ENCODE results near the gene TMEM165. TPM values are rescaled to one million over a fixed set of nuclear protein-coding genes. Genes with fewer than 3 reads are reported as not detected.

Gene TMEM165
- total RNA-seq, 3 donors from 2014 or later (not counting 1 experiment from before 2014, with no cell fraction given) = 86.9 to 113 (median 102) TPM

GRCh38 chr4:55380576-55380975, 15.2 kb upstream of the TMEM165 start:
- no peaks in the 10 kb centered on the region for H3K27me3 Mint-ChIP-seq (ENCODE audit: low read depth in 2 of 2)
- DNase-seq (no peak), ATAC-seq (no peak)
- Histone ChIP-seq H3K4me1 (ENCODE audit: control insufficient read depth, insufficient read depth, low read length) (no peaks in the 10 kb centered on the region), H3K9me3 (ENCODE audit: control insufficient read depth, insufficient read depth, low read length) (no peaks in the 10 kb centered on the region), H3K36me3 (ENCODE audit: control insufficient read depth, insufficient read depth, low read length) (no peaks in the 10 kb centered on the region), H3K27me3 (ENCODE audit: control insufficient read depth, insufficient read depth, low read length) (no peaks in the 10 kb centered on the region), H3K27ac (ENCODE audit: low read length) (no peak overlapping the region), H3K4me3 (ENCODE audit: low read length) (no peak overlapping the region)
- no peak overlapping the region for H3K27ac Mint-ChIP-seq
- WGBS (ENCODE audit: insufficient coverage) = 78% methylated on average over 1 of the region's 2 CpGs
- TF ChIP-seq, protein P1, sequence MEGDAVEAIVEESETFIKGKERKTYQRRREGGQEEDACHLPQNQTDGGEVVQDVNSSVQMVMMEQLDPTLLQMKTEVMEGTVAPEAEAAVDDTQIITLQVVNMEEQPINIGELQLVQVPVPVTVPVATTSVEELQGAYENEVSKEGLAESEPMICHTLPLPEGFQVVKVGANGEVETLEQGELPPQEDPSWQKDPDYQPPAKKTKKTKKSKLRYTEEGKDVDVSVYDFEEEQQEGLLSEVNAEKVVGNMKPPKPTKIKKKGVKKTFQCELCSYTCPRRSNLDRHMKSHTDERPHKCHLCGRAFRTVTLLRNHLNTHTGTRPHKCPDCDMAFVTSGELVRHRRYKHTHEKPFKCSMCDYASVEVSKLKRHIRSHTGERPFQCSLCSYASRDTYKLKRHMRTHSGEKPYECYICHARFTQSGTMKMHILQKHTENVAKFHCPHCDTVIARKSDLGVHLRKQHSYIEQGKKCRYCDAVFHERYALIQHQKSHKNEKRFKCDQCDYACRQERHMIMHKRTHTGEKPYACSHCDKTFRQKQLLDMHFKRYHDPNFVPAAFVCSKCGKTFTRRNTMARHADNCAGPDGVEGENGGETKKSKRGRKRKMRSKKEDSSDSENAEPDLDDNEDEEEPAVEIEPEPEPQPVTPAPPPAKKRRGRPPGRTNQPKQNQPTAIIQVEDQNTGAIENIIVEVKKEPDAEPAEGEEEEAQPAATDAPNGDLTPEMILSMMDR (IDR thresholded peaks at IDR 0.05) = no peak
- intact Hi-C loops (cut with micrococcal nuclease) = no loop called here
- H3K36me3 Mint-ChIP-seq = no peaks in the 10 kb centered on the region
- no peaks in the 10 kb centered on the region for H3K9me3 Mint-ChIP-seq
- no peak overlapping the region for H3K4me3 Mint-ChIP-seq
- H3K4me1 Mint-ChIP-seq = no peaks in the 10 kb centered on the region

DNA sequence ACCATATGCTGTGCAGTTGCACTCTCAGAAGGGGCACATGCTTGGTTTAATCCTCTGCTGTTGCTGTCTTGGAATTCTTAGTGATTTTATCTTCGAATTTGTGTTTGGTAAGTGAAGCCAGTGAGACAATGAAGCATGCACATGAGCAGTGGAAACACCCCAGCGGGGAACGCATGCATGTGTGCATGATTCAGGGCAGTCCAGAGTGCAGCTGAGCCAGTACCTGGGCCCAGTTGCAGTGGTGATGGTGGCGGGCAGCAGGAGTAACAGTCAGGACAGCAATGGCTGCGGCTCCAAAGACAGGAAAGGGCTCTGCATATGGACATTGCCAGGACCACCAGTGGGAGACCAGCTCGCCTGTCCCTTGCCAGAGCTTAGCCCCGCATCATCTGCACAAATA, 14.3 kb upstream of the TMEM165 start:
- no peaks in the 10 kb centered on the region for H3K36me3 ChIP-seq (ENCODE audit: control insufficient read depth, insufficient read depth, low read length)
- no peaks in the 10 kb centered on the region for H3K27me3 Mint-ChIP-seq (ENCODE audit: low read depth in 2 of 2)
- no peaks in the 10 kb centered on the region for H3K9me3 Mint-ChIP-seq
- TF ChIP-seq, protein P1 (IDR thresholded peaks at IDR 0.05) = no peak
- no peaks in the 10 kb centered on the region for H3K36me3 Mint-ChIP-seq
- no peak overlapping the region for H3K4me3 ChIP-seq (ENCODE audit: low read length)
- no peak overlapping the region for H3K27ac ChIP-seq (ENCODE audit: low read length)
- intact Hi-C loops (cut with micrococcal nuclease) = no loop called here
- ATAC-seq (no peak), DNase-seq (no peak)
- H3K27me3 ChIP-seq (ENCODE audit: control insufficient read depth, insufficient read depth, low read length) = no peaks in the 10 kb centered on the region
- no peaks in the 10 kb centered on the region for H3K4me1 Mint-ChIP-seq
- 94% methylated on average over 7 of the region's 7 CpGs for WGBS (ENCODE audit: insufficient coverage)
- H3K4me1 ChIP-seq (ENCODE audit: control insufficient read depth, insufficient read depth, low read length) = no peaks in the 10 kb centered on the region
- H3K27ac Mint-ChIP-seq = no peak overlapping the region
- no peak overlapping the region for H3K4me3 Mint-ChIP-seq
- H3K9me3 ChIP-seq (ENCODE audit: control insufficient read depth, insufficient read depth, low read length) = no peaks in the 10 kb centered on the region

DNA sequence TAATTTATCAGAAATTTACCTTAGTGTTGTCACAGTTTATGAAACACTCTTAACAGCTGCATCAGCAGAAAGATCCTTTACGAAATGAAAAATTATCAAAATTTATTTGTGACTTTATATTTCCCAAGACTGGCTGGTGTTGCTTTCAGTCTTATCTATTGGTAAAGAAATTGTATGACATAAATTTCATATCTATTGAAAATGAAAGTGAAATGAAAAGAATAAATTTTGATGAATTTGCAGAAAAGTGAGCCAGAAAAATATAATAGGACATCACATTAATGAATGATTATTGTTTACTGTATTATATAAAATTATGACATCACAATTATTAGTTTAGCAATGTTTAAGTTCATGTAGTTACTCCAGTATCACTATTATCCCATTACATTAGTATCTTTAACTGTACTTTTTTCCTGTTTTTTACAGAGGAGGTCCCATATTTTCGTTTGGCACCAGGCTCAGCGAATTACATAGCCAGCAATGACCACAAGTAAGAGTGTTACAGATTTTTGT, 13.2 kb upstream of the TMEM165 start:
- H3K9me3 ChIP-seq (ENCODE audit: control insufficient read depth, insufficient read depth, low read length) = no peaks in the 10 kb centered on the region
- intact Hi-C loops (cut with micrococcal nuclease) = no loop called here
- no peak overlapping the region for H3K4me3 ChIP-seq (ENCODE audit: low read length)
- Mint-ChIP-seq H3K27ac (no peak overlapping the region), H3K36me3 (no peaks in the 10 kb centered on the region), H3K27me3 (ENCODE audit: low read depth in 2 of 2) (no peaks in the 10 kb centered on the region), H3K9me3 (no peaks in the 10 kb centered on the region), H3K4me3 (no peak overlapping the region), H3K4me1 (no peaks in the 10 kb centered on the region)
- TF ChIP-seq, protein P1 (IDR thresholded peaks at IDR 0.05) = no peak
- no peaks in the 10 kb centered on the region for H3K27me3 ChIP-seq (ENCODE audit: control insufficient read depth, insufficient read depth, low read length)
- ATAC-seq = no peak
- no peaks in the 10 kb centered on the region for H3K36me3 ChIP-seq (ENCODE audit: control insufficient read depth, insufficient read depth, low read length)
- no peaks in the 10 kb centered on the region for H3K4me1 ChIP-seq (ENCODE audit: control insufficient read depth, insufficient read depth, low read length)
- H3K27ac ChIP-seq (ENCODE audit: low read length) = no peak overlapping the region
- WGBS (ENCODE audit: insufficient coverage) = 100% methylated on average over 2 of the region's 3 CpGs
- DNase-seq = no peak

DNA sequence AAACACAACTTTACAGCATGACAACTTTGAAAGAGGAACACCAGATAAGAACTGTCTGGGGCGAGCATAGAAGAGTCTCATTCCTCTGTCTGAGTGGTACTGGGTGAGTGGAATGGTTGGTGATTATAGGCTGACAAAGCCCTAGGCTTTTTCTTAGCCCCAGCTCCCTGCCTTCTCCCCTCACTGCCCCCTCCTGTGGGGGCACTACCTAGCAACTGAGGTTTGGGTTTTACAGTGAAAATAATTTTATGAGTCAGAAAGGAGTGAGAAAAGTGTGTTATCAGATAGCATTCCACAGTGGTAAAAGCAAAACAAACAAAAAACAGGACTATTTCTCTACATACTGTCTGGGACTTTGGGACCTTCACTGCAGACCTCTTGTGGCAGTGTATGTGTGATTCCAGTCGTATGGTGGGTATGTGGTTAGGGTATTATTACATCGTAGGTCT, 10.5 kb upstream of the TMEM165 start:
- DNase-seq (no peak), ATAC-seq (no peak)
- Mint-ChIP-seq H3K36me3 (no peaks in the 10 kb centered on the region), H3K4me3 (no peak overlapping the region), H3K27ac (no peak overlapping the region), H3K27me3 (ENCODE audit: low read depth in 2 of 2) (no peaks in the 10 kb centered on the region), H3K9me3 (no peaks in the 10 kb centered on the region), H3K4me1 (no peaks in the 10 kb centered on the region)
- Histone ChIP-seq H3K9me3 (ENCODE audit: control insufficient read depth, insufficient read depth, low read length) (no peaks in the 10 kb centered on the region), H3K4me1 (ENCODE audit: control insufficient read depth, insufficient read depth, low read length) (no peaks in the 10 kb centered on the region), H3K36me3 (ENCODE audit: control insufficient read depth, insufficient read depth, low read length) (no peaks in the 10 kb centered on the region), H3K27me3 (ENCODE audit: control insufficient read depth, insufficient read depth, low read length) (no peaks in the 10 kb centered on the region), H3K4me3 (ENCODE audit: low read length) (no peak overlapping the region), H3K27ac (ENCODE audit: low read length) (no peak overlapping the region)
- 71% methylated on average over 2 of the region's 3 CpGs for WGBS (ENCODE audit: insufficient coverage)
- intact Hi-C loops (cut with micrococcal nuclease) = no loop called here
- TF ChIP-seq, protein P1 (IDR thresholded peaks at IDR 0.05) = no peak

Measured in natural killer cell (primary cell).